Activated T-cell treated with anti-CD3 and anti-CD28 coated beads for 1 hour (primary cell): Measurements from ENCODE around the gene DHRSX.
A peak's percentile ranks its signal among the peaks of the same experiment; 100 is the strongest.
"Not testable (repeated sequence)": the region's sequence is repeated elsewhere in the genome, so short reads cannot be mapped to it uniquely, and the experiment has no call there.

Experiments used
- DNase-seq: peaks from one replicate; pipeline ENCODE4 v3.0.0-alpha.2; 2020; ENCODE audit warnings: low read depth

DHRSX gene

GRCh38 chrX:2500803-2501558 is at the start of gene DHRSX, which contains the start of gene ZBED1:
Gene DHRSX, minus strand, starts transcription at chrX:2500976. Its CDS starts 51 bp downstream, at chrX:2500925.
Gene ZBED1, minus strand, starts transcription at chrX:2500976. Its CDS starts 10,257 bp downstream, at chrX:2490719.
- peak; percentile 21 for DNase-seq

GRCh38 chrX:2549876-2550275 is 49.1 kb upstream of the DHRSX start:
- no peak for DNase-seq

GRCh38 chrX:2548711-2549423 is 48.1 kb upstream of the DHRSX start:
- DNase-seq, result no peak

GRCh38 chrX:2547736-2548135 is 47.0 kb upstream of the DHRSX start:
- DNase-seq, result no peak

GRCh38 chrX:2546496-2546895 is 45.7 kb upstream of the DHRSX start:
- no peak for DNase-seq

GRCh38 chrX:2545144-2545543 is 44.4 kb upstream of the DHRSX start:
- no peak for DNase-seq

- no peak for DNase-seq
Measured at GRCh38 chrX:2542826-2543521, 42.2 kb upstream of the DHRSX start.

- no peak for DNase-seq
Measured at GRCh38 chrX:2541603-2542002, 40.8 kb upstream of the DHRSX start.

GRCh38 chrX:2540426-2540947 is 39.7 kb upstream of the DHRSX start:
- DNase-seq, result no peak

GRCh38 chrX:2539586-2539985 is 38.8 kb upstream of the DHRSX start:
- DNase-seq, result no peak

GRCh38 chrX:2538031-2538757 is 37.4 kb upstream of the DHRSX start:
- no peak for DNase-seq

- no peak for DNase-seq
Measured at GRCh38 chrX:2536974-2537373, 36.2 kb upstream of the DHRSX start.

GRCh38 chrX:2536141-2536540 is 35.4 kb upstream of the DHRSX start:
- no peak for DNase-seq

GRCh38 chrX:2534261-2535021 is 33.7 kb upstream of the DHRSX start:
- DNase-seq, result not testable (repeated sequence)

- no peak for DNase-seq
Measured at GRCh38 chrX:2533424-2533823, 32.6 kb upstream of the DHRSX start.

GRCh38 chrX:2526390-2526789 is 25.6 kb upstream of the DHRSX start:
- DNase-seq, result no peak

GRCh38 chrX:2523911-2524310 is 23.1 kb upstream of the DHRSX start:
- no peak for DNase-seq

- DNase-seq, result no peak
Measured at GRCh38 chrX:2521927-2522386, 21.2 kb upstream of the DHRSX start.

- no peak for DNase-seq
Measured at GRCh38 chrX:2521092-2521926, 20.5 kb upstream of the DHRSX start.

- no peak for DNase-seq
Measured at GRCh38 chrX:2520539-2520938, 19.8 kb upstream of the DHRSX start.
